Measurements from ENCODE around the gene WASF3.
A peak's percentile ranks its signal among the peaks of the same experiment; 100 is the strongest.

WASF3 gene

GRCh38 chr13:26590379-26590778, 32.9 kb downstream of the WASF3 start:
- no peak for DNase-seq (ENCODE audit: low spot score)

DNA sequence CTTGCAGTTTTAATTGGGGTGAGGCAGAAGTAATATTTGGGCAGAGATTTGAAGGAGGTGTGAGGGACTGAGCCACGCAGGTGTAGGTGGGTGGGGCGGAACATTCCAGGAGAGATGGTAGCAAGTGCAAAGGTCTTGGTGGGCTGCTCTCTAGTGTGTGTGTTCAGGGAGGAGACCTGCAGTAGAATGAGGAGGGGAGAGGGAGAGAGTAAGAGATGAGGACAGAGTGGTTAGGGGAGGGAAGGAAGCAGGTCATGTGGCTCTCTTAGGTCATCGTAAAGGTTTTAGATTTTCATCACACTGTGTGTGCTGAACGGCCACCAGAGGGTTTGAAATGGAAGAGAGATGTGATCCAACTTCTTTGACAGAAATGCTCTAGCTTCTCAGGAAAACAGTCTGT, 33.5 kb downstream of the WASF3 start:
- no peak for DNase-seq (ENCODE audit: low spot score)

- DNase-seq (ENCODE audit: low spot score) = no peak
Observed at GRCh38 chr13:26591672-26592071, 34.2 kb downstream of the WASF3 start.

DNA sequence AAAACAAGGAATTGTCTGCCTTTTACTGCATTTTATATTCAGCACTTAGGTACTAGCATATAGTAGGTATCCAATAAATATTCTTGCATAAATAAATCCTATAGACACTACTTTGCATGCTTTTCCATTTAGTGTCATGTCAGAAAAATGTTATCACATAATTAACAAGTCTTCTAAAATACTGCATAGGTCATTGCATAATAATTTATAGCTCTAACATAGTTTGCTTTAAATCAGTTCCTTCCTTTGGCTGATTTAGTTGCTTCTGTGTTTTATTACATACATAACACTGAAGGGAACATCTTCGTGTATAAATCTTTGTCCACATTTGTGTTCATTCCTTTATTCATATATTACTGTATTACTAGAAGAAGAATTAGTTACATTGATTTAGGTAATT, 36.2 kb downstream of the WASF3 start:
- no peak for DNase-seq (ENCODE audit: low spot score)

GRCh38 chr13:26594363-26594762, 36.9 kb downstream of the WASF3 start:
- no peak for DNase-seq (ENCODE audit: low spot score)

- no peak for DNase-seq (ENCODE audit: low spot score)
Observed at GRCh38 chr13:26596458-26596857, 39.0 kb downstream of the WASF3 start.

DNA sequence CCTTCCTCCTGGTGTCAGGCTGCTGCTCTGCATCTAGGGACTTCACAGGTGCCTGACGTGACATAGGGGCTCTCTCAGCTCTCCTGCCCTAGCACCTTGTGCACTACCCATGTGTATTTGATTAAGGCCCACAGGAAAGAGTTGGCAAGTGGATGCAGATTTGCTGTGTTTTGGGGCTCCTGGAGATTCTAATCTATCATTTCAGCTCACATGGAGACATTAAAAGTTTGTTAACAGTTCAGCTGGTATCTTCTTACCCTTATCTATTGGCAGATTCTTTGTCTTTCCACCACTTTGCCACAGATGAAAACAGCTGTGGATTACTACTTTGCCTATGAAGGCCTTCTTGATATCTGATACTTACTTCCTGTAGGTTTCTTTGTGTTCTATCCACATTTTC, 41.9 kb downstream of the WASF3 start:
- DNase-seq (ENCODE audit: low spot score) = no peak

- DNase-seq (ENCODE audit: low spot score) = no peak
Observed at GRCh38 chr13:26599860-26600259, 42.4 kb downstream of the WASF3 start.

DNA sequence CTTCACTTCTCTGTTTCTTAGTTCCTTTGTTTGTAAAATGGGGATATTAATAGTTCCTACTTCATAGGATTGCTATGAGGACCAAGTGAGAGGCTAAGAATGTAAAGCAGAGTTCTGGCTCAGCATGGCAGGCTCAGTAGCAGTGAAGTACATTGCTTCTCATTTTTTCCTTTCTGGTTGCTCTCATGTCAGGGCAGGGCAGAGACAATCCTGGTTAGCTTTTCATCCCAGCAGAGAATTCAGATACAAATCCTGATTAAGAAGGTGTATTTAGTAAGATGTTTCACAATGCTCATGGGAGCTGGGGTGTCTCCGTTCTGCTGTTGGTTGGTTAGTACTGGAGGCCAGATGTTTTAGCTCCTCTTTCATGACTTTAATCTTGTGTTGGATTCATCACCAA, 42.9 kb downstream of the WASF3 start:
- DNase-seq (ENCODE audit: low spot score) = peak; percentile 36

- DNase-seq (ENCODE audit: low spot score) = peak; percentile 38
Observed at GRCh38 chr13:26601669-26602068, 44.2 kb downstream of the WASF3 start.

DNA sequence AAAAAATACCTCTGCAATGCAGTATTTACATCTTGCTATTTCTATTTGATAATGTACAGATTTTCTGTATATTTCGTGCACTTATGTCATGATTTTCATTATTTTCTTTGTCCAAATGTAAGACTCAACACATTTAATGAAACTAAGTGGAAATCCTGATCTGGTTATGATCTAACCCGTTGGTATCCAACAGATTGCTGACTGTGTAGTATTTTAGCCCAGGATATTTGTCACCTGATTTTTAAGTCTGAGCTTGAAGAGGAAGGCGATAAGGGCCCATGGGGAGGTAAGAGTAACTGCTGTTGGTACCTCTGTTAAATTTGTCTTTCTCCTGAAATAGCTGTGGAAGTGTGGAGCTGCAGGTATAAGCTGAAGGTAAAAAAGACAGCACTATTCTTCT, 45.3 kb downstream of the WASF3 start:
- no peak for DNase-seq (ENCODE audit: low spot score)

DNA sequence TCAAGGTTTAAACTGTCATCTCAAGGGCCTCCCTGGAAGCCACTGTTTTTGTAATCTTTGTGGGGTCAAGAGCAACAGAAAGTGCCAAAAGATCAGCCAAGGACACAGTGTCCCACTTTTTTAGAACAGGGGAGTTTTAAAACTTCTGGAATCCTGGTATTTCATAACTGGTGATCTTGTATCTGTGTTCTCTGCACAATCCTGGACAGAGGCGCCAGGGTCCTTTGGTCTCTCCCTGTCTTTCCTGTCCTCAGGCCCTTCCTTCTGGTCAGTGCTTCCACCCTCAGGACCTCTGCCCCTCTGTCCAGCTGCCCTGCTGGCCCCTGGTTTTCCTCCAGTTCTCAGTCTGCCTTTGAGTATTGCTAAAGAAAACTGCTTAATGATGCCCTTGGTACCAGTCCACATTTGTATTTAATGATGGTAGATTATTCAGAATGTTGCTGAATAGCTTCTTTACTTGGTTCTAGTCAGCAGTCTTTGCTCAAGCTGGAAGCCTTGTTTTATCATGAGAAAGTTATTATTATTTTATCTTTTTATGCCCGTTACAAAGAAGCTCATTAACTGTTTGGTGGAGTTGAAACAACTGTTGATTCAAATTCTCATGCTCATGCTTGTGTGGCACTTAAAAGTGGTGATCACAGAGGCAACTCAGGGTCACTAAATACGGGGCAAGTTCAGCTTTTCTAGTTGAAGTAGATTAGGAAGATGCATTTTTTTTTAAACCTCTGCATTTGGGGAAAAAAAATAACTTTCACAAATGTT, 47.5 kb downstream of the WASF3 start:
- no peak for DNase-seq (ENCODE audit: low spot score)

DNA sequence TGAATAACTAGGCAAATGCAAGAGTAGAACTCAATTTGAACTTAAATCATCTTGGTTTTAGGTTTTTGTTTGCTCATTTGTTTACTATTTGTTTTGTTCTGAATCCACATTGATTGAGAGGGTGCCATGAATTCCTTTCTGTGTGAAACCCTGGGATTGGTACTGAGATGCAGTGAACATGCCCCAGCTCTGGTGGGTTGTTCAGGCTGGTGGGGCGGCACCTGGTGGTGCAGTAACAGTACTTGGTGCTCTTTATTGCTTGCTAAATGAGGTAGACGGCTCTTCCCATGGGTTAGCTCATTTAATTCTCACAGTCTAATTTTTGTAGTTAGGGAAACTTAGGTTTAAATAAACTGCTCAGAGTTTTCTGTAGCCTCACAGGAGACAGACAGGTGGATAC, 48.4 kb downstream of the WASF3 start:
- DNase-seq (ENCODE audit: low spot score) = peak; percentile 53

- no peak for DNase-seq (ENCODE audit: low spot score)
Observed at GRCh38 chr13:26606631-26607030, 49.1 kb downstream of the WASF3 start.

DNA sequence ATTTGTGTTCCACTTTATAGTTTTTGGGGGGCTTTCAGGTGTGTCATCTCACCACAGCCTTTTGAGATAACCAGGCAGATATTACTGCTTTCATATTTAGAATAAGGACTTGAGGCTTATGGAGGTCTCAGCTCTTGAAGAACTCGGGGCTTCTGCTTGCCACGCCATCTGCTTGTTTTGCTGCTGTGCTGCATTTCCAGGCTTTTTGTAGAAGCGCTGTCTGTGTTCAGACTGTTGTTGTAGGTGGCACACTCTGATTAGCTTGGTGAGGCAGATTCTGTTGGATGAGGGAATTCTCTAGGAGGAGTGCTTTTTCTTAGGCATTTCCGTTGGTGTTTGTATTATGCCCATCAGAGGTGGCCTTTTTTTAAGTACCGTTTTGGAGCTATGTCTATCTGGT, 57.2 kb downstream of the WASF3 start:
- peak; percentile 54 for DNase-seq (ENCODE audit: low spot score)

DNA sequence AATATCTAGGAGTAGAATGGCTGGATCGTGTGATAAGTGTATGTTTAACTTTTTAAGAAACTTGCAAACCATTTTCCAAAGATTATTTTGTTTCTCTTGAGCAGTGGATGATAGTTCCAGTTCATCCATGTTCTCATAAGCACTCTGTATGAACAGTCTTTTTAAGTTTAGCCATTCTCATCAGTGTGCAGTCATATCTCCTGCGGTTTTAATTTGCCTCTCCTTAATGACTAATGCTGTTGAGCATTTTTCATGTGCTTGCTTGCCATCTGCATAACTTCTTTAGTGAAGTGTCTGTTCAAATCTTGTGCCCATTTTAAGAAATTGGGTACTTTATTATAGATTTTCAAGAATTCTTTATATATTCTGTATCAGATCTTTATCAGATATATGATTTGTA, 58.6 kb downstream of the WASF3 start:
- no peak for DNase-seq (ENCODE audit: low spot score)

GRCh38 chr13:26618726-26619125, 61.2 kb downstream of the WASF3 start:
- DNase-seq (ENCODE audit: low spot score) = no peak

DNA sequence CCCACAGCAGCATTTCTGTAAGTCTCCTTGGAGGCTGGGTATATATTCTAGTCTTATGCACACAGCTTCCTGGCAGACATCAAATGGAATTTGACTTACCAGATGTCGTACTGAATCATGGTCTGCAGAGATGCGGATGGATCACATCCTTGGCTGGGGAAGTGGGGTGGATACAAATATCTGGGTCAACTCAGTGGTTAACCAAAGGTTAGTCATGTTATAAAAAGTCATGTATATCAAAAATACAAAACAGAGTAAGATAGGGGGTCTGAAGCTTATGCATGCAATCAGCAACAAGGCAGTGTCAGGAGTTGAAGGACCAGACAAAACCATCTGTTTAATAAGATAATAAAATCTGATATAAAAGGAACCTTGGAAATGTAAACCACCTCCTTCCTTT, 61.9 kb downstream of the WASF3 start:
- DNase-seq (ENCODE audit: low spot score) = no peak

DNA sequence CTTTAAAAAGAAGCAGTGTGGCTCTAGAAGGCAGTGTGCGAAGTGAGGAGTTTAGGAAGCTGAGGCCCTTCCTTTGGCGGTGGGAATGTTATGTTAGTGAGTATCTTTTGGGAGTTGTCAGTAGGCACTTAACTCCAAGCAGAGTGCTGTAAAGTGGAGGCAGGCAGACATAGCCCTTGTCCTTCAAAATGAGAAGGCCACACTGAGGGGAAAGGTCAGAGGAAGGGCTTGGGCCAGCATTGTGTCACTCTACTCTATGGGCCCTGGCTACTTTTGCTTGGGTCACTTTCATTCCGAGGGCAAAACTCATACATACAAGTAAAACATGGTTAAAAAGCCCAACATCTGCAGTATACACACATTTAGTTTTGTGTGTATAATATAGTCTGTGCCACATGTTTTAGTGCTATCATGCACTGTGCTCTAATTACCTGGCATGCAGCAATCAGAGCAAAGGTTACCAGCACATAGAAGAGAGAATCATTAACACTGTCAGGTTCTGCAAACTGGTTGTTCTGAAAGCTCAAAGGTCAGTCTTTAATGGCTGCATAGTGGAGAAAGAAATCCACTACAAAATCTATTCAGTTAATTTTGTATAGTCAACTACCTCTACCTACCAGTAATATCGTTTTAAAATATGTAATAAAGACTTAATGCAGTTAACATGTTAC, 64.4 kb downstream of the WASF3 start:
- DNase-seq (ENCODE audit: low spot score) = no peak

DNA sequence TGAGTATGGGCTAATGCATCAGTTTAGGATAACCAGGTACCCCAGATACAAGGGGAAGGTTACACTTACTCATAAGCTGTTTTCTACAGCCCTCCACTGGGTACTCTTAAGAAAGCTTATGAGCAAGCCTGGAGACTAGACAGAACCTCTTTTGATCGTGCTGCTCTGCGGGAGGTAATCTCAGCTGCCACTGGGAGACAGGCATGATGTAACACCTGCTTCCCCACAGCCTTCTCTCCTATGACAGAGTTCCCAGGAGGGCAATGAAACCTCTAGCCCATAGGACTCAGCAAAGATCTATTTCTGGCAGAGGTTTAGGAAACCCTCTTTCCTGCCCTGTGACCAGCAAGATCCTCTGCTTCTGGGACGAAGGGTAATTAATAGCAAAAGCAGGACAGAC, 65.6 kb downstream of the WASF3 start:
- DNase-seq (ENCODE audit: low spot score) = no peak

GRCh38 chr13:26624572-26624971, 67.1 kb downstream of the WASF3 start:
- no peak for DNase-seq (ENCODE audit: low spot score)

- DNase-seq (ENCODE audit: low spot score) = no peak
Observed at GRCh38 chr13:26626271-26626670, 68.8 kb downstream of the WASF3 start.

DNA sequence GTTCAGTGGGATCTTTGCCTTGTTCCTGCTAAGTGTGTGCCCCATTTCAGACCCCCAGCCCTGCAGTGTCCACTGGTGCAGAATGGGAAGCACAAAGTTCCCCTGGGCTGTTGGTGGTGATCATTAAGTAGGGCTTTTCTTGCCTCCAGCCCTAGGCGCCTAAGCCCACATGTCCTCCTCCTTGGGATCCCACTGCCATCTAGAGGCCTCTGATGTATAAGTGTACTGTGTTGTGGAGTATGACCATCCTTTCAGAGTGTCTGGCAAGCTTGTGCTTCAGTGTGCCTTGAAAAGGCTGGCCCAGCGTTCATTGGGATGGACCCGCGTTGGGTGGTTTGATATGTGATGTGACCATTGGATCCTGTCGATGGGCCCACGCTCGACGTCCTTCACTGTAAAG, 71.2 kb downstream of the WASF3 start:
- DNase-seq (ENCODE audit: low spot score) = peak; percentile 74

GRCh38 chr13:26629260-26629825, 71.9 kb downstream of the WASF3 start:
- peak; percentile 48 for DNase-seq (ENCODE audit: low spot score)
